ENCODE data around the gene AEBP1. TPM values are rescaled to one million over a fixed set of nuclear protein-coding genes. Genes with fewer than 3 reads are reported as not detected.

The AEBP1 gene
- total RNA-seq, 2 donors from 2014 or later, result 40.4 to 219 TPM

GRCh38 chr7:44106311-44107065, 2.3 kb downstream of the AEBP1 start:
- no peak overlapping the region for H3K27ac ChIP-seq
- no peaks in the 10 kb centered on the region for H3K27me3 ChIP-seq (replicated peaks; ENCODE audit: insufficient read depth)
- no peak for DNase-seq (ENCODE audit: low spot score)
- intact Hi-C loops (cut with DNase I), result loop anchor here (10.0 kb wide), 1 partner anchor 388 kb away; the partner anchor contains the start of gene NUDCD3
- 89% methylated on average over 9 of the region's 10 CpGs for WGBS
- H3K4me3 ChIP-seq, result no peak overlapping the region
- no peaks in the 10 kb centered on the region for H3K9me3 ChIP-seq
- no peaks in the 10 kb centered on the region for H3K36me3 ChIP-seq
- TF ChIP-seq CTCF (IDR thresholded peaks at IDR 0.05), result no peak
- no peak for TF ChIP-seq POLR2AphosphoS5 (IDR thresholded peaks at IDR 0.05)
- TF ChIP-seq POLR2A (IDR thresholded peaks at IDR 0.05), result no peak
- no peaks in the 10 kb centered on the region for H3K4me1 ChIP-seq (replicated peaks)

GRCh38 chr7:44107116-44107960, 3.2 kb downstream of the AEBP1 start:
- H3K36me3 ChIP-seq, result no peaks in the 10 kb centered on the region
- intact Hi-C loops (cut with DNase I), result loop anchor here (10.0 kb wide), 1 partner anchor 387 kb away; the partner anchor contains the start of gene NUDCD3
- TF ChIP-seq POLR2A (IDR thresholded peaks at IDR 0.05) (no peak), CTCF (IDR thresholded peaks at IDR 0.05) (no peak), POLR2AphosphoS5 (IDR thresholded peaks at IDR 0.05) (no peak)

GRCh38 chr7:44107961-44108767, 4.0 kb downstream of the AEBP1 start:
- H3K27ac ChIP-seq, result no peak overlapping the region

More at GRCh38 chr7:44107116-44107960, 3.2 kb downstream of the AEBP1 start:
- no peaks in the 10 kb centered on the region for H3K27me3 ChIP-seq (replicated peaks; ENCODE audit: insufficient read depth)
- H3K4me1 ChIP-seq (replicated peaks), result no peaks in the 10 kb centered on the region
- no peak overlapping the region for H3K27ac ChIP-seq
- WGBS, result 85% methylated on average over 12 of the region's 18 CpGs
- no peak for DNase-seq (ENCODE audit: low spot score)
- no peaks in the 10 kb centered on the region for H3K9me3 ChIP-seq
- no peak overlapping the region for H3K4me3 ChIP-seq

More at GRCh38 chr7:44107961-44108767, 4.0 kb downstream of the AEBP1 start:
- Histone ChIP-seq H3K4me3 (no peak overlapping the region), H3K9me3 (no peaks in the 10 kb centered on the region), H3K27me3 (replicated peaks; ENCODE audit: insufficient read depth) (no peaks in the 10 kb centered on the region), H3K4me1 (replicated peaks) (no peaks in the 10 kb centered on the region), H3K36me3 (no peaks in the 10 kb centered on the region)
- DNase-seq (ENCODE audit: low spot score), result no peak
- intact Hi-C loops (cut with DNase I), result loop anchor here (10.0 kb wide), 1 partner anchor 387 kb away; the partner anchor contains the start of gene NUDCD3
- TF ChIP-seq CTCF (IDR thresholded peaks at IDR 0.05), result no peak
- no peak for TF ChIP-seq POLR2A (IDR thresholded peaks at IDR 0.05)
- no peak for TF ChIP-seq POLR2AphosphoS5 (IDR thresholded peaks at IDR 0.05)
- 81% methylated on average over 21 of the region's 21 CpGs for WGBS
